Measurements from ENCODE around the gene HSBP1L1.
A peak's percentile ranks its signal among the peaks of the same experiment; 100 is the strongest.

DNA sequence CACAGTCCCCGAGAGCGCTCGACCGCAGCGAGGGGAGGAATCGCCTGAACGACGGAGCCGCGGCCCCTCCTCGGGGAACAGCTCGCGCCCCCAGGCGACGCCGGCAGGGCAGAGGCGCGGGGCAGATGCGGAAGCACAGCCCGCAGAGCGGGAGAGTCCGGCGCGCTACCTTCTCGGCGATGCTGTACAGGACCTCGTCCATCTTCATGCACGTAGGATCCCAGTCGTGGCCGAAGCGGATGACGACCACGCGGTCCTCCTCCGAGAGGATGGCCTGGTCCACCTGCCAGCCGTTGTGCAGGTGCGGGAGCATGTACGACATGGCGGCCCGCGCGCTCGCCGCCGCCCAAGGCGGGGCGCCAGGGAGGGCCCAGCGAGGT lies 23.6 kb downstream of the HSBP1L1 start:
- TF ChIP-seq, protein P1, sequence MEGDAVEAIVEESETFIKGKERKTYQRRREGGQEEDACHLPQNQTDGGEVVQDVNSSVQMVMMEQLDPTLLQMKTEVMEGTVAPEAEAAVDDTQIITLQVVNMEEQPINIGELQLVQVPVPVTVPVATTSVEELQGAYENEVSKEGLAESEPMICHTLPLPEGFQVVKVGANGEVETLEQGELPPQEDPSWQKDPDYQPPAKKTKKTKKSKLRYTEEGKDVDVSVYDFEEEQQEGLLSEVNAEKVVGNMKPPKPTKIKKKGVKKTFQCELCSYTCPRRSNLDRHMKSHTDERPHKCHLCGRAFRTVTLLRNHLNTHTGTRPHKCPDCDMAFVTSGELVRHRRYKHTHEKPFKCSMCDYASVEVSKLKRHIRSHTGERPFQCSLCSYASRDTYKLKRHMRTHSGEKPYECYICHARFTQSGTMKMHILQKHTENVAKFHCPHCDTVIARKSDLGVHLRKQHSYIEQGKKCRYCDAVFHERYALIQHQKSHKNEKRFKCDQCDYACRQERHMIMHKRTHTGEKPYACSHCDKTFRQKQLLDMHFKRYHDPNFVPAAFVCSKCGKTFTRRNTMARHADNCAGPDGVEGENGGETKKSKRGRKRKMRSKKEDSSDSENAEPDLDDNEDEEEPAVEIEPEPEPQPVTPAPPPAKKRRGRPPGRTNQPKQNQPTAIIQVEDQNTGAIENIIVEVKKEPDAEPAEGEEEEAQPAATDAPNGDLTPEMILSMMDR (conservative IDR thresholded peaks at IDR 0.05; ENCODE audit: low read depth, low read length) = peak; percentile 49
- TF ChIP-seq EZH2 (IDR thresholded peaks at IDR 0.05; ENCODE audit: borderline replicate concordance, low read depth, low read length, poor library complexity, severe bottlenecking) = no peak

All from A673 (cell line).